PC-9 (cell line): ENCODE data around the gene CKS1B.

Experiments
- CTCF ChIP-seq: fragments of 200-600 bp; sonication (generic); conservative IDR thresholded peaks from 2 replicates; pipeline ENCODE4 v1.6.1; 2017; ENCODE audit warnings: mixed run types, antibody characterized with exemption, mild to moderate bottlenecking, moderate library complexity
- EZH2 ChIP-seq: fragments of 200-600 bp; sonication (generic); IDR thresholded peaks from 2 replicates; pipeline ENCODE4 v1.8.0; 2017; ENCODE audit warnings: antibody characterized with exemption, low read depth

- TF ChIP-seq CTCF (no peak), EZH2 (no peak)
Observed at GRCh38 chr1:154972517-154973343, 1.8 kb upstream of the CKS1B start.
